Measurements from ENCODE around the gene A2M.
A peak's percentile ranks its signal among the peaks of the same experiment; 100 is the strongest.

A2M gene

DNA sequence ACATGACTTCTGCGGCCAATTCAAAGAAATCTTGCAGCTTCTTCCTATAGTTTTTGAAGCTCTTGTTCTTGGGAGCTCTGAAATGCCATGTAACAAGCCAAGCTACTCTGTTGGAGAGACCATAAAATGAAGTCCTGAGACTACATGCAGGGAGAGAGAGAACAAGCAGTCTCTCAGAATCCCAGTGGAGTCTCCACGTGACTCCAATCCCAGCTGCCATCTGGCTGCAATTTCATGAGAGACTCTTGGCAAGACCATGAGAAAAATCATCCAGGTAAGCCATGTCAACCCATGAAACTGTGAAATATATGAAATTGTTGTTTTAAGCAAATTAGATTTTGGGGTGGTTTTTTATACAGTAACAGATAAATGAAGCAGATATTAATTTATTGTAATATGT is 72.0 kb downstream of the A2M start:
- Histone ChIP-seq H3K36me3 (no peaks in the 10 kb centered on the region), H3K4me3 (ENCODE audit: low read depth, low read length) (no peak overlapping the region), H3K27me3 (ENCODE audit: insufficient read depth, low read depth, severe bottlenecking) (no peaks in the 10 kb centered on the region), H3K9me3 (ENCODE audit: severe bottlenecking) (no peaks in the 10 kb centered on the region), H3K27ac (no peak overlapping the region)
- TF ChIP-seq, protein P1, sequence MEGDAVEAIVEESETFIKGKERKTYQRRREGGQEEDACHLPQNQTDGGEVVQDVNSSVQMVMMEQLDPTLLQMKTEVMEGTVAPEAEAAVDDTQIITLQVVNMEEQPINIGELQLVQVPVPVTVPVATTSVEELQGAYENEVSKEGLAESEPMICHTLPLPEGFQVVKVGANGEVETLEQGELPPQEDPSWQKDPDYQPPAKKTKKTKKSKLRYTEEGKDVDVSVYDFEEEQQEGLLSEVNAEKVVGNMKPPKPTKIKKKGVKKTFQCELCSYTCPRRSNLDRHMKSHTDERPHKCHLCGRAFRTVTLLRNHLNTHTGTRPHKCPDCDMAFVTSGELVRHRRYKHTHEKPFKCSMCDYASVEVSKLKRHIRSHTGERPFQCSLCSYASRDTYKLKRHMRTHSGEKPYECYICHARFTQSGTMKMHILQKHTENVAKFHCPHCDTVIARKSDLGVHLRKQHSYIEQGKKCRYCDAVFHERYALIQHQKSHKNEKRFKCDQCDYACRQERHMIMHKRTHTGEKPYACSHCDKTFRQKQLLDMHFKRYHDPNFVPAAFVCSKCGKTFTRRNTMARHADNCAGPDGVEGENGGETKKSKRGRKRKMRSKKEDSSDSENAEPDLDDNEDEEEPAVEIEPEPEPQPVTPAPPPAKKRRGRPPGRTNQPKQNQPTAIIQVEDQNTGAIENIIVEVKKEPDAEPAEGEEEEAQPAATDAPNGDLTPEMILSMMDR (IDR thresholded peaks at IDR 0.05; ENCODE audit: low read depth, low read length), result no peak
- no peak for DNase-seq

DNA sequence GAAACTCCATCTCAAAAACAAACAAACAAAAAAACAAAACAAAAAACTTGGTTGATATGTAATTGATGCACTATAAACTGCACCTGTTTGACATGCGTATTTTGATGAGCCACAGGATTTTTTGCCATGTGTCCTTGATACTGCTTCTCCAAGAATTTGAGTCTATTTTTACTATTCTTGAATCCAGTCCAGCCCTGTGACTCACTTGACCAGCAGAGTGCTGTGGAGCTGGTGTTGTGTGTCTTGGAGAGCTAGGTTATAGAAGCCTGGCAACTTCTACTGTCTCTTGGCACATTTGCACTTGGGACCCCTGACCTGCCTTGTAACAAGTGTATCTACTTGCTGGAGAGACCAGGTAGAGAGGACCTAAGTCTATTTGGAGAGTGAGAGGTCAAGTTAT is 74.4 kb downstream of the A2M start:
- H3K4me3 ChIP-seq (ENCODE audit: low read depth, low read length), result no peak overlapping the region
- no peaks in the 10 kb centered on the region for H3K36me3 ChIP-seq
- no peaks in the 10 kb centered on the region for H3K27me3 ChIP-seq (ENCODE audit: insufficient read depth, low read depth, severe bottlenecking)
- TF ChIP-seq, protein P1 (IDR thresholded peaks at IDR 0.05; ENCODE audit: low read depth, low read length), result no peak
- DNase-seq, result no peak
- H3K9me3 ChIP-seq (ENCODE audit: severe bottlenecking), result no peaks in the 10 kb centered on the region
- H3K27ac ChIP-seq, result no peak overlapping the region

DNA sequence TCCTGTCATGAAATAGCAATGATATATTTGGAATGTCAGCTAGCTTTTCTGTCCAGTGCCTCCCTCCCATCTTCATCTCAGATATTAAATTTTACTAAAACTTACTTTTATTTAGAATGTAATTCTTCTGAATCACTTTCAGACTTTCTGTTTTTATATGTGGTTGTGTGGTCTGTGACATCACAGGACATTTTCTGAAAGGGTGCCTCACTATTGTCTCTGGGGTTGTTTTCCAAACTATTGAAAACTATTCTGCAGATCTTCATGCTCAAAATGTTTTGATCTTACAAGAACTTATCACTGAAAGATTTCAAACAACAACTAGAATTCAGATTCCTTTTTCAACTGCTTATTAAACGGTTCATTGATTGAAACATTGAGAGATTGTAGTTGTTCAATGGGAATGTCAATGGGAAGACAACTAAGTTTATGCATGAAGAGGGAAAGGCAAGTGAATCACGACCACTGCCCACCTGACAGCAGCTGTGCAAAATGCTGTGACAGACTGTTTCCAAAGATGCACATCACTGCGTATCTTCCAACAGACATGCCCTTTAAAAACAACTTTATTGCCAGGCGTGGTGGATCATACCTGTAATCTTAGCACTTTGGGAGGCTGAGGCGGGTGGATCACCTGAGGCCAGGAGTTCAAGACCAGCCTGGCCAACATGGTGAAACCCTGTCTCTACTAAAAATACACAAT is 75.1 kb downstream of the A2M start:
- DNase-seq, result no peak
- no peaks in the 10 kb centered on the region for H3K36me3 ChIP-seq
- no peaks in the 10 kb centered on the region for H3K27me3 ChIP-seq (ENCODE audit: insufficient read depth, low read depth, severe bottlenecking)
- H3K9me3 ChIP-seq (ENCODE audit: severe bottlenecking), result no peaks in the 10 kb centered on the region
- H3K27ac ChIP-seq, result no peak overlapping the region
- TF ChIP-seq, protein P1 (IDR thresholded peaks at IDR 0.05; ENCODE audit: low read depth, low read length), result no peak
- no peak overlapping the region for H3K4me3 ChIP-seq (ENCODE audit: low read depth, low read length)

DNA sequence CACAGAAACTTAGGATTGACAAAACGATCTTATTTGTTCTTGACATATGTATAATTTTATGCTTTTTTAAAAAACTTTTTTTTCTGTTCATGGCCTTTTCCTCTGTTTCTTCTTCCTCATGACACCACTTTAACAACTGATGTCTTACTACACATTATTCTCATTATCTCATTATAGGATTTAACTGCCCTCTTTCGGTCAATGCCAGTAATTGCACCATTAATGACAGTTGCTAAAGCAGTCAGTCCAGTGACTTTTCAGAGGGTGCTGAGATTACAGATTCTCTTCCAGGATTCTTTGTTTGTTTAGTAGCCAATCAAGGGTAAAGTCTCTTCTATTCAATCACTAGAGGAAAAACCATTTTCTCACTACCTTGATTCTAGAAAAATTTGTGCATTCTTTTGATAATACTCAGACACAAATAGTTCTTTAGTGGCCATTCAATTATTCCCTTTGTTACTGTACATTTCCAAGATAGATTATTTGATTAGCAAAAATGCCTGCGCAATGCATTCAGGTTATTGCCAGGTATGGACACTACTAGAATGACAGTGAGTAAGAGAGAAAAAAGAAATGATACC is 76.2 kb downstream of the A2M start:
- no peak overlapping the region for H3K4me3 ChIP-seq (ENCODE audit: low read depth, low read length)
- H3K27ac ChIP-seq, result no peak overlapping the region
- DNase-seq, result no peak
- TF ChIP-seq, protein P1 (IDR thresholded peaks at IDR 0.05; ENCODE audit: low read depth, low read length), result peak; percentile 42
- no peaks in the 10 kb centered on the region for H3K27me3 ChIP-seq (ENCODE audit: insufficient read depth, low read depth, severe bottlenecking)
- H3K36me3 ChIP-seq, result no peaks in the 10 kb centered on the region
- H3K9me3 ChIP-seq (ENCODE audit: severe bottlenecking), result no peaks in the 10 kb centered on the region

- Histone ChIP-seq H3K27ac (no peak overlapping the region), H3K4me3 (ENCODE audit: low read depth, low read length) (no peak overlapping the region), H3K27me3 (ENCODE audit: insufficient read depth, low read depth, severe bottlenecking) (no peaks in the 10 kb centered on the region), H3K36me3 (no peaks in the 10 kb centered on the region), H3K9me3 (ENCODE audit: severe bottlenecking) (no peaks in the 10 kb centered on the region)
- DNase-seq, result no peak
- TF ChIP-seq, protein P1 (IDR thresholded peaks at IDR 0.05; ENCODE audit: low read depth, low read length), result no peak
Observed at GRCh38 chr12:9037431-9037830, 78.3 kb downstream of the A2M start.

GRCh38 chr12:9036227-9036626 is 79.5 kb downstream of the A2M start:
- TF ChIP-seq, protein P1 (IDR thresholded peaks at IDR 0.05; ENCODE audit: low read depth, low read length), result no peak
- Histone ChIP-seq H3K27me3 (ENCODE audit: insufficient read depth, low read depth, severe bottlenecking) (no peaks in the 10 kb centered on the region), H3K27ac (no peak overlapping the region), H3K4me3 (ENCODE audit: low read depth, low read length) (no peak overlapping the region), H3K9me3 (ENCODE audit: severe bottlenecking) (no peaks in the 10 kb centered on the region), H3K36me3 (no peaks in the 10 kb centered on the region)
- DNase-seq, result no peak

Data from WERI-Rb-1 (cell line).